IPS DF 6.9 (cell line): ENCODE measurements around the gene CAMTA1.

ENCODE experiments used
- DNase-seq: peaks from one replicate; pipeline ENCODE4 v3.0.0-alpha.2; 2013; ENCODE audit warnings: low read depth, low spot score
- H3K27ac ChIP-seq: one replicate; pipeline ENCODE4 v1.5.1; 2013; ENCODE audit warnings: low read length, control low read depth
- H3K27me3 ChIP-seq: 2 replicates; pipeline ENCODE4 v1.6.1; 2013; ENCODE audit warnings: mild to moderate bottlenecking, low read length; ENCODE audit not compliant: control insufficient read depth, insufficient read depth
- H3K36me3 ChIP-seq: 2 replicates; pipeline ENCODE4 v1.6.1; 2013; ENCODE audit warnings: low read length; ENCODE audit not compliant: control insufficient read depth, insufficient read depth
- H3K4me1 ChIP-seq: 2 replicates; pipeline ENCODE4 v1.6.1; 2013; ENCODE audit warnings: low read length; ENCODE audit not compliant: control insufficient read depth, insufficient read depth
- H3K4me3 ChIP-seq: 2 replicates; pipeline ENCODE4 v1.5.1; 2013; ENCODE audit warnings: mild to moderate bottlenecking, low read length
- H3K9me3 ChIP-seq: 2 replicates; pipeline ENCODE4 v1.6.1; 2013; ENCODE audit warnings: low read length, inconsistent platforms; ENCODE audit not compliant: control insufficient read depth, insufficient read depth
- WGBS: extraction: QIAGEN DNeasy Blood & Tissue Kit; methylation state at CpG from one replicate; pipeline ENCODE4 v1.1.7; 2013; ENCODE audit warnings: mixed read lengths, missing lambda C conversion rate; ENCODE audit not compliant: insufficient read length, insufficient coverage; 5-methylcytosine and 5-hydroxymethylcytosine counted together

Gene CAMTA1

DNA sequence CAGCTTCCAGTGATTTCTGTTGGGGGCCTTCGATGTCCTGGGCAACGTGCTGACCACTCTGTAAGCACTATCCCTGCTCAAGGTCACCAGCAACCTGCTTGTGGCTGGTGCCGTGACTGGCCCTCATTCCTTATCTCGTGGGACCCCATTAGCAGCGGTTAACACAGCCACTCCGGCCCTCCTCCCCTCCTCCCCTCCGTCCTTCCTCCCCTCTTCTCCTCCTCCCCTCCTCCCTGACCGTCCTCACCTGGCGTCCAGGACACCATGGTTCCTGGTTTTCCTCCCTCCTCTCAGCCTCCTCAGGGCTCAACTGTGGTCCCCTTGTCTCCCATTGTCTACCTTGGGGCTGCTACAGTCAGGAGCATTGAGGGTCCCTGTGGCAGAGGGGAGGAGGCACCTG lies 157.7 kb downstream of the CAMTA1 start:
- Histone ChIP-seq H3K36me3 (no peaks in the 10 kb centered on the region), H3K27ac (no peak overlapping the region), H3K27me3 (no peaks in the 10 kb centered on the region), H3K9me3 (no peaks in the 10 kb centered on the region), H3K4me1 (no peaks in the 10 kb centered on the region), H3K4me3 (no peak overlapping the region)
- no peak for DNase-seq
- no CpG with 5 or more reads among the region's 9 CpGs for WGBS

GRCh38 chr1:6944434-6944833 lies 159.2 kb downstream of the CAMTA1 start:
- Histone ChIP-seq H3K27ac (no peak overlapping the region), H3K27me3 (no peaks in the 10 kb centered on the region), H3K4me1 (no peaks in the 10 kb centered on the region), H3K4me3 (no peak overlapping the region), H3K9me3 (no peaks in the 10 kb centered on the region), H3K36me3 (no peaks in the 10 kb centered on the region)
- no CpG with 5 or more reads among the region's 9 CpGs for WGBS
- DNase-seq: no peak

GRCh38 chr1:6947952-6948351 lies 162.7 kb downstream of the CAMTA1 start:
- WGBS: no CpG with 5 or more reads among the region's 2 CpGs
- Histone ChIP-seq H3K4me1 (no peaks in the 10 kb centered on the region), H3K4me3 (no peak overlapping the region), H3K27ac (no peak overlapping the region), H3K9me3 (no peaks in the 10 kb centered on the region), H3K27me3 (no peaks in the 10 kb centered on the region), H3K36me3 (no peaks in the 10 kb centered on the region)
- DNase-seq: no peak

DNA sequence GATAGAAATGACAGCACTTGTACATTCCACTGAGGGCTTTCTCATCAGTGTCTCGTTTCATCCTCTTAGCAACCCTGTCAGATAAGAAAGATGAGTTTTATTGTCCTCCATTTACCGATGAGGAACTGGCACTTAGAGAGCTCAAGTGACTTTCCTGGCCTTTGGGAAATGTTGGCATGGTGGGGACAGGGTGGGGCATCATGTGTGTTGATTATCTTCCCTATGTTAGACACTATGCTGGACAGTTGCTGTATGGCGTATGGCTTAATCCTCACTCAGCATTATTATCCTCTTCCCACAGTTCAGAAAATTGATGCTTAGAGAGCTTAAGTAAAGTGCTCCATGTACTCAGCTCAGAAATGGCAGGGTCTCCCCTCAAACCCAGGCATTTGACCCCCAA lies 163.2 kb downstream of the CAMTA1 start:
- DNase-seq: no peak
- H3K27ac ChIP-seq: no peak overlapping the region
- H3K36me3 ChIP-seq: no peaks in the 10 kb centered on the region
- H3K4me1 ChIP-seq: no peaks in the 10 kb centered on the region
- no CpG with 5 or more reads among the region's 3 CpGs for WGBS
- H3K9me3 ChIP-seq: no peaks in the 10 kb centered on the region
- H3K27me3 ChIP-seq: no peaks in the 10 kb centered on the region
- no peak overlapping the region for H3K4me3 ChIP-seq

DNA sequence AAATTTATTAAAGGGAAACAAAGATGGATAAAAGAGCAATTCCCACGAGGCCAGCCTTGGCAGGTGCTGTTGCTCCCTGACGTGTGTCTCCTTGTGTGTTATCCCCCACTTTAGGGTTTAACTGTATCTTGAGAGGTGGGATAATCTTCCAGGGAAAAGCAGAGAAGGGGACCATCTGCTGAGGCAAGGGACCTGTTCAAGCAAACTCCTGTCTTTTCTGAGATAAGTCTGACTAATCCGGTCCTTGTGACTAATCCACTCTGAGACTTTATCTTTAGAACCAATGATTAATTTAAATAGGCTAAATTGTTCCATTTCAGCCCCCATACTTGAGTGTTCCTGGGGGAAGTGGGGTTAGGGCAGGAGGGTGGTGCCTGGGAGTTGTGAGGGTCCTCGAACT lies 163.6 kb downstream of the CAMTA1 start:
- Histone ChIP-seq H3K4me1 (no peaks in the 10 kb centered on the region), H3K36me3 (no peaks in the 10 kb centered on the region), H3K27ac (no peak overlapping the region), H3K9me3 (no peaks in the 10 kb centered on the region), H3K27me3 (no peaks in the 10 kb centered on the region), H3K4me3 (no peak overlapping the region)
- no CpG with 5 or more reads among the region's 4 CpGs for WGBS
- DNase-seq: no peak

DNA sequence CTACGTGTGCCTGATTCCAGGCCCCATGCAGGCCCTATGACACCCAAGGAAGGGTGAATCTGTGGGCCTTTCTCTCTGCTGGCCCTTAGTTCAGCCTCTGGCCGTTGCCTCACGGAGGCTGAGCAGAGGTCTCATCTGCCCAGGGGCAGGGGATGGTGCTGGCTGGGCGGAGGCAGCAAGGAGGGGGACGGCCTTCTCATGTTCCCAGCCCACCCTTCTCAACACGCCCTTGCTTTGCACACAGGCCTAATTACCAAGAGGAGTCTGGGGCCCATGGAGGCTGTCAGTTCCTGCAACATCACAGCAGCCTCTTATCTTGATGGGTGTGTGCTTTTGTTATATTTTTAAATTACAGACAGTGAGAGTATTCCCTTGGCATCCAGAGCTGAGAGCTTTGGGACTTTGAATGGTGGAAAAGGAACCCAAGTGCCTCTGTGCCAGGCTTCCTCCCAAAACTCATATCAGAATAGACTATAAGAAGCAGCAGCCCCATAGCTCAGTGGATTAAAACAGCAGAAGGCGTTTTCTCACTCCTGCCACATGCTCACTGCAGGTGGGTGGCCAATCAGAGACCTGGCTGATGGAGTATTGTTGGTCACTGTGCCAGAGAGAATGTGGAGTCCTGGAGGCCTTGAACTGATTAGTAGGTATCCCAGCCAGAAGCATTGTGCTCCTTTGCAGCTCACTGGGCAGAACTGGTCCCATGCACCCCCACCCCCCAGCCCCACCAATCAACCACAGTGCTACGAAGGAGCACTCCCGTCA lies 164.9 kb downstream of the CAMTA1 start:
- Histone ChIP-seq H3K4me3 (no peak overlapping the region), H3K9me3 (no peaks in the 10 kb centered on the region), H3K4me1 (peaks cover 2% of the 10 kb centered on the region; the same call in 1 of the 2 replicates), H3K27me3 (no peaks in the 10 kb centered on the region), H3K36me3 (no peaks in the 10 kb centered on the region), H3K27ac (no peak overlapping the region)
- no CpG with 5 or more reads among the region's 9 CpGs for WGBS
- no peak for DNase-seq

DNA sequence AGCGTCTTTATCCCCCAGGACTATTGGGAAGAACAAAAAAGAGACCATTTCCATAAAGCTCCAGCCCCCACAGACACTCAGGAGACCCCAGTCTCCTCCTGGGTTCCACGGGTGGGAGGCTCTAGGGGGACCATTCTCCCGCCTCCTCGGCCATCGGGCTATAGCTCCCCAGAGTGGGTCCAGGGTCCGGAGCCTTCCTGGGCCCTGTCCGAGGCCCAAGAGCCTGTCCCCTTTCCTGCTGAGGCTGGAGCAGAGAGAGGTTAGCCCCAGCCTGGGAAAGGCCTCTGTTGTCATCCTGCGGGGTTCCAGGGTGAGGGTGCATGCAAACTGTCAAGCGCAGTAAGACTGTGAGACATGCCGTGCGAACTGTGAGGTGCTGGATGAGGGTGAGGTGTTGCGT lies 166.3 kb downstream of the CAMTA1 start:
- H3K4me1 ChIP-seq: peaks cover 5% of the 10 kb centered on the region; the same call in 1 of the 2 replicates
- no peaks in the 10 kb centered on the region for H3K36me3 ChIP-seq
- WGBS: no CpG with 5 or more reads among the region's 12 CpGs
- H3K27ac ChIP-seq: no peak overlapping the region
- no peak overlapping the region for H3K4me3 ChIP-seq
- no peak for DNase-seq
- H3K9me3 ChIP-seq: no peaks in the 10 kb centered on the region
- H3K27me3 ChIP-seq: no peaks in the 10 kb centered on the region

DNA sequence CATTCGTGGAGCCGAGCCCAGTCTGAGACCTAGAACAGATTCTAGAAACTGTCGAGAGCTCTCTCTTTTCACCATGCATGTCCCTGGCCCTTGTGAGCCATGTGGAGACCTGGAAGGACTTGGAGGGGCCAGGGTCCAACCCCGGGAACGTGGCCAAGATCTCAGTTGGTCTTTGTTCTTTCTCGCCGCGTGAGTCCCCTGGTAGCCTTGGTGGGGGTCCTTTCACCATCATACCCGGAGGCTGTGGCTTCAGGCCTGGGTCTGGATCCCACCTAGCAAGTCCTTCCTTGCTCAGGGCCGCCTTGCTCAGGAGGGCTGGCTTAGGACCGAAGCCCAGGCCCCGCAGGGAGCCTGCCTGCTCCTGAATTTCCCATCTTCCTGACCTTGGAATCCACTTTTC lies 168.0 kb downstream of the CAMTA1 start:
- peaks cover 7% of the 10 kb centered on the region for H3K4me1 ChIP-seq
- no peaks in the 10 kb centered on the region for H3K36me3 ChIP-seq
- no CpG with 5 or more reads among the region's 12 CpGs for WGBS
- no peaks in the 10 kb centered on the region for H3K27me3 ChIP-seq
- DNase-seq: no peak
- H3K9me3 ChIP-seq: no peaks in the 10 kb centered on the region
- no peak overlapping the region for H3K4me3 ChIP-seq
- H3K27ac ChIP-seq: no peak overlapping the region

- Histone ChIP-seq H3K27me3 (no peaks in the 10 kb centered on the region), H3K9me3 (no peaks in the 10 kb centered on the region), H3K36me3 (no peaks in the 10 kb centered on the region), H3K4me3 (no peak overlapping the region), H3K4me1 (peaks cover 7% of the 10 kb centered on the region), H3K27ac (no peak overlapping the region)
- no CpG with 5 or more reads among the region's 11 CpGs for WGBS
- no peak for DNase-seq
These were observed 168.7 kb downstream of the CAMTA1 start for GRCh38 chr1:6953907-6954364.

- Histone ChIP-seq H3K9me3 (no peaks in the 10 kb centered on the region), H3K27ac (no peak overlapping the region), H3K4me3 (no peak overlapping the region), H3K27me3 (no peaks in the 10 kb centered on the region), H3K4me1 (peaks cover 7% of the 10 kb centered on the region), H3K36me3 (no peaks in the 10 kb centered on the region)
- no peak for DNase-seq
- WGBS: no CpG with 5 or more reads among the region's 15 CpGs
These were observed 169.3 kb downstream of the CAMTA1 start for GRCh38 chr1:6954591-6954990.
